ENCODE measurements around the gene LARP4B.

GRCh38 chr10:917999-918398, 13.5 kb downstream of the LARP4B start:
- TF ChIP-seq CTCF (conservative IDR thresholded peaks at IDR 0.05; ENCODE audit: low read depth in 2 of 2) (no peak), JUNB (IDR thresholded peaks at IDR 0.05; ENCODE audit: unreplicated experiment) (no peak), EZH2phosphoT487 (IDR thresholded peaks at IDR 0.05; ENCODE audit: unreplicated experiment) (no peak), EZH2 (IDR thresholded peaks at IDR 0.05; ENCODE audit: low read depth, unreplicated experiment) (no peak)
